Activated CD8-positive, alpha-beta T cell treated with anti-CD3 and anti-CD28 coated beads for 36 hours (primary cell): ENCODE data around the gene SYNPO. TPM values are rescaled to one million over a fixed set of nuclear protein-coding genes. Genes with fewer than 3 reads are reported as not detected.

Source experiments
- ATAC-seq: fragments of 200-7000 bp; cut with Tn5 transposase; one replicate; pipeline ENCODE4 v1.10.0; 2021; ENCODE audit warnings: mild to moderate bottlenecking, moderate library complexity
- CTCF ChIA-PET: fragments of 350-600 bp; sonication (Branson Sonifier 250); formaldehyde crosslinking; loops from one replicate; lab custom pipeline; 2021; ENCODE audit warnings: antibody characterized with exemption; lab: Charles Lee
- POLR2A ChIA-PET: fragments of 350-600 bp; sonication (Branson Sonifier 250); formaldehyde crosslinking; loops from one replicate; lab custom pipeline; 2021; ENCODE audit warnings: antibody characterized with exemption; lab: Charles Lee
- DNase-seq: peaks from one replicate; pipeline ENCODE4 v3.0.0-alpha.2; 2020
- H3K27ac Mint-ChIP-seq: one replicate; pipeline ENCODE4 v1.8.0; 2021; ENCODE audit warnings: mild to moderate bottlenecking, mixed read lengths
- H3K27me3 Mint-ChIP-seq: one replicate; pipeline ENCODE4 v1.8.0; 2021; ENCODE audit warnings: mixed read lengths
- H3K36me3 Mint-ChIP-seq: one replicate; pipeline ENCODE4 v1.8.0; 2021; ENCODE audit warnings: low read depth, mixed read lengths
- H3K4me1 Mint-ChIP-seq: one replicate; pipeline ENCODE4 v1.8.0; 2021; ENCODE audit warnings: low read depth, mixed read lengths
- H3K4me3 Mint-ChIP-seq: one replicate; pipeline ENCODE4 v1.8.0; 2021; ENCODE audit warnings: mild to moderate bottlenecking, moderate library complexity, mixed read lengths
- H3K9me3 Mint-ChIP-seq: one replicate; pipeline ENCODE4 v1.8.0; 2021; ENCODE audit warnings: mixed read lengths
- CTCF ChIP-seq: fragments of 200-600 bp; IDR thresholded peaks from one replicate; pipeline ENCODE4 v1.8.0; 2022; ENCODE audit warnings: antibody characterized with exemption, mild to moderate bottlenecking
- intact Hi-C: fragments of 100-400 bp; cut with micrococcal nuclease; formaldehyde crosslinking; loops from one replicate; pipeline ENCODE4 v1.10.0; 2022
- total RNA-seq, 2 experiments: library from RNA; stranded (reverse); gene quantifications; one replicate each; pipeline ENCODE4 v1.2.3, GENCODE V29; 2021

SYNPO gene
- total RNA-seq, 2 experiments from 2014 or later: 0.18 to 0.22 TPM

GRCh38 chr5:150675069-150675468 lies 34.6 kb downstream of the SYNPO start:
- Mint-ChIP-seq H3K27me3 (peaks cover 11% of the 10 kb centered on the region), H3K9me3 (no peaks in the 10 kb centered on the region), H3K4me3 (no peak overlapping the region), H3K36me3 (no peaks in the 10 kb centered on the region), H3K27ac (no peak overlapping the region), H3K4me1 (peaks cover 3% of the 10 kb centered on the region)
- ChIA-PET POLR2A (interaction anchor here (0.7 kb wide), 1 partner anchor 306 kb away, joined by 3 read pairs; no protein-coding TSS in a partner anchor), CTCF (interaction anchor here (1.0 kb wide), 1 partner anchor 25 kb away, joined by 4 read pairs; the partner anchor contains the start of gene RBM22)
- no peak for ATAC-seq
- DNase-seq: no peak
- TF ChIP-seq CTCF: no peak
- intact Hi-C loops: no loop called here

GRCh38 chr5:150676578-150676977 lies 36.1 kb downstream of the SYNPO start:
- H3K36me3 Mint-ChIP-seq: no peaks in the 10 kb centered on the region
- no peaks in the 10 kb centered on the region for H3K27me3 Mint-ChIP-seq
- ATAC-seq: no peak
- no peaks in the 10 kb centered on the region for H3K9me3 Mint-ChIP-seq
- POLR2A ChIA-PET: no interaction called here
- H3K4me1 Mint-ChIP-seq: peaks cover 3% of the 10 kb centered on the region
- TF ChIP-seq CTCF: no peak
- CTCF ChIA-PET: no interaction called here
- intact Hi-C loops: no loop called here
- no peak overlapping the region for H3K4me3 Mint-ChIP-seq
- no peak for DNase-seq
- H3K27ac Mint-ChIP-seq: no peak overlapping the region

GRCh38 chr5:150689120-150689519 lies 48.7 kb downstream of the SYNPO start:
- ChIA-PET POLR2A (interaction anchor here (0.9 to 2.3 kb wide), 3 partner anchors 8 to 246 kb away, joined by 3 to 7 read pairs (median 5); partner anchors contain the start of gene RBM22), CTCF (interaction anchor here (1.3 kb wide), 2 partner anchors 33 to 144 kb away, joined by 3 read pairs; no protein-coding TSS in a partner anchor)
- Mint-ChIP-seq H3K4me3 (no peak overlapping the region), H3K4me1 (no peaks in the 10 kb centered on the region), H3K27me3 (no peaks in the 10 kb centered on the region), H3K9me3 (no peaks in the 10 kb centered on the region), H3K36me3 (peaks cover 29% of the 10 kb centered on the region), H3K27ac (no peak overlapping the region)
- no peak for TF ChIP-seq CTCF
- no peak for DNase-seq
- intact Hi-C loops: no loop called here
- ATAC-seq: no peak

- Mint-ChIP-seq H3K9me3 (no peaks in the 10 kb centered on the region), H3K4me3 (no peak overlapping the region), H3K27me3 (no peaks in the 10 kb centered on the region), H3K4me1 (no peaks in the 10 kb centered on the region), H3K27ac (no peak overlapping the region), H3K36me3 (peaks cover 44% of the 10 kb centered on the region)
- intact Hi-C loops: no loop called here
- ChIA-PET CTCF (interaction anchor here (0.6 to 2.6 kb wide), 3 partner anchors 10 to 194 kb away, joined by 3 to 13 read pairs (median 3); partner anchors contain the start of gene RBM22), POLR2A (interaction anchor here (0.7 to 2.3 kb wide), 2 partner anchors 9 to 84 kb away, joined by 3 to 11 read pairs; partner anchors contain the start of gene RBM22)
- TF ChIP-seq CTCF: no peak
- ATAC-seq (no peak), DNase-seq (no peak)
Measured at GRCh38 chr5:150690760-150691159, 50.3 kb downstream of the SYNPO start.

- no peak for TF ChIP-seq CTCF
- DNase-seq (no peak), ATAC-seq (no peak)
- H3K9me3 Mint-ChIP-seq: no peaks in the 10 kb centered on the region
- no peaks in the 10 kb centered on the region for H3K27me3 Mint-ChIP-seq
- H3K36me3 Mint-ChIP-seq: peaks cover 50% of the 10 kb centered on the region
- intact Hi-C loops: no loop called here
- H3K27ac Mint-ChIP-seq: peak overlapping the region; percentile 67
- CTCF ChIA-PET: interaction anchor here (1.1 to 2.6 kb wide), 3 partner anchors 8 to 132 kb away, joined by 3 to 13 read pairs (median 3); partner anchors contain the start of gene RBM22
- H3K4me3 Mint-ChIP-seq: no peak overlapping the region
- POLR2A ChIA-PET: interaction anchor here (1.0 to 2.3 kb wide), 2 partner anchors 8 to 12 kb away, joined by 3 to 11 read pairs; partner anchors contain the start of gene RBM22
- no peaks in the 10 kb centered on the region for H3K4me1 Mint-ChIP-seq
Measured at GRCh38 chr5:150692276-150692675, 51.8 kb downstream of the SYNPO start.
